ENCODE measurements around the gene FER. TPM values are rescaled to one million over a fixed set of nuclear protein-coding genes. Genes with fewer than 3 reads are reported as not detected.
A peak's percentile ranks its signal among the peaks of the same experiment; 100 is the strongest.

Gene FER
- total and polyA plus RNA-seq, 9 of the 15 experiments (the other 6 are each of a cell fraction or from before 2014, with no cell fraction given) = 6.7 to 18.2 (median 8.9) TPM

DNA sequence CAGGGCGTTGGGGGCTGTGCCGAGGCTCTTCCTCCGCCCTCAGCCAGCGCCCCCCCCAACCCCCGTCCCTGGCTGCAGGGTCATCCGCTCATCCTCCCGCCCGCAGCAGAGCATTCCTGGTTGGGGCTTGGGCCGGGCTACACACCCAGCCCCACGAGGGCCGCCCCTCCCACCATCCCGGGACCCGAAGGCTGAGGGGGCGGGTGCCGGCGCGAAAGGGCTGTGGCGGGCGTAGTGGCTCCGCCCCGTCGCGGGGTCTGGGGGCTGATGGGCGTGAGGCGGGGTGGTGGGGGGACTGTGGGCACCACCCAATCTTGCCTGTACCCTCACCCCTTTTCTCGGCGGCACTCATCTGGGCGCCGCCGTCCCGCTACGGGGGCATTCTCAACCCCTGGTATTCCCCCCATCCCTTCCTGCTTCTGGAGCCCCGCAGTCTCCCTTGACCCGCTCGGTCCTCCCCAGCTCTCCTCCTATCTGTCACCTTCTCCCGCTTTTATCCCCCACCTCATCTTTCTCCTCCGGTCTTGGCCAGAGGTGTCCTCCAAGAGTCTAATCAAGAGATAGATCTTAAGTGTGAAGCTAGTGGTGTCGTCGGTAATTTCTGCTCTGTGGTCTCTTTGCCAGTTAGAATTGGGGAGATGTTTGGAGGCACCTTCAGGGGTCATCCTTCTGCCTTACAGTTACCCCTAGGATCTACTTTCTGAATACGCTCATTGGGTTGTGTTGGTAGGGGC lies 1.6 kb downstream of the FER start:
- DNase-seq (ENCODE audit: extremely low read depth in 1 of 4, low spot score in 3 of 4) (peak; percentile 57 to 73 (median 64)), FAIRE-seq (no peak), ATAC-seq (peak; percentile 64)
- H3K9me1 ChIP-seq (ENCODE audit: control insufficient read depth, insufficient read depth, low read length) = no peaks in the 10 kb centered on the region
- peaks cover 0 to 12% of the 10 kb centered on the region in 2 experiments; a peak in 1 of 5 replicates for H3K4me1 ChIP-seq (replicated peaks in 1 of 2; ENCODE audit: control insufficient read depth in 2 of 2, insufficient read depth in 2 of 2, low read length in 2 of 2)
- peak overlapping the region; percentile 84 for H3K4me2 ChIP-seq (ENCODE audit: insufficient read depth, low read length)
- ChIA-PET POLR2A (interaction anchor here (1.3 to 3.9 kb wide), 5 partner anchors 9 to 21 kb away, joined by 3 to 49 read pairs (median 8); no protein-coding TSS in a partner anchor), CTCF (ENCODE audit: low intra/inter-chr PET ratio) (interaction anchor here (0.7 kb wide), 1 partner anchor 17 kb away, joined by 4 read pairs; no protein-coding TSS in a partner anchor)
- H3K36me3 ChIP-seq (ENCODE audit: control insufficient read depth, insufficient read depth, low read length) = no peaks in the 10 kb centered on the region
- no TSS peak for BruUV-seq (replicated peaks)
- peak overlapping the region; percentile 67 for H3K4me3 ChIP-seq
- peaks cover 14% of the 10 kb centered on the region; the same call in 2 of the 3 replicates for H3K79me2 ChIP-seq (ENCODE audit: control insufficient read depth, insufficient read depth, low read length)
- no peaks in the 10 kb centered on the region for H3K9me3 ChIP-seq (replicated peaks; ENCODE audit: control insufficient read depth, insufficient read depth, low read depth, low read length)
- H3K27me3 ChIP-seq (ENCODE audit: control insufficient read depth in 2 of 2, insufficient read depth in 2 of 2, low read length in 2 of 2) = no peaks in the 10 kb centered on the region
- H2AFZ ChIP-seq (ENCODE audit: low read depth, low read length) = peak overlapping the region; percentile 58
- H3K9ac ChIP-seq (ENCODE audit: insufficient read depth in 1 of 2, low read depth in 2 of 2, low read length in 2 of 2) = peak overlapping the region; percentile 42 to 98
- in situ Hi-C loops (cut with MboI) = no loop called here
- whole genome bisulfite sequencing (ENCODE audit: insufficient coverage, low coverage, missing lambda C conversion rate) = 3% methylated on average over 12 of the region's 40 CpGs
- peak overlapping the region; percentile 13; the same call in 2 of the 3 replicates for H3K27ac ChIP-seq (ENCODE audit: extremely low read depth, low read depth, low read length)
- H4K20me1 ChIP-seq (replicated peaks; ENCODE audit: control insufficient read depth, insufficient read depth, low read length) = no peaks in the 10 kb centered on the region
- intact Hi-C loops (cut with micrococcal nuclease) = loop anchor here (2.0 to 5.0 kb wide), 3 partner anchors 68 to 227 kb away; no protein-coding TSS in a partner anchor
- peak; percentile 88 for TF ChIP-seq ZNF263 (CRISPR knock-in tag; IDR thresholded peaks at IDR 0.05; ENCODE audit: borderline replicate concordance)
- TF ChIP-seq RAD21 (CRISPR knock-in tag; conservative IDR thresholded peaks at IDR 0.05 in 1 of 2, IDR thresholded peaks at IDR 0.05 in 1 of 2) = peak; percentile 4 to 7; a peak in 1 of 4 replicates
- TF ChIP-seq ZNF140 (CRISPR knock-in tag; IDR thresholded peaks at IDR 0.05) = no peak
- TF ChIP-seq SUPT5H (IDR thresholded peaks at IDR 0.05) = no peak
- TF ChIP-seq, protein P1, sequence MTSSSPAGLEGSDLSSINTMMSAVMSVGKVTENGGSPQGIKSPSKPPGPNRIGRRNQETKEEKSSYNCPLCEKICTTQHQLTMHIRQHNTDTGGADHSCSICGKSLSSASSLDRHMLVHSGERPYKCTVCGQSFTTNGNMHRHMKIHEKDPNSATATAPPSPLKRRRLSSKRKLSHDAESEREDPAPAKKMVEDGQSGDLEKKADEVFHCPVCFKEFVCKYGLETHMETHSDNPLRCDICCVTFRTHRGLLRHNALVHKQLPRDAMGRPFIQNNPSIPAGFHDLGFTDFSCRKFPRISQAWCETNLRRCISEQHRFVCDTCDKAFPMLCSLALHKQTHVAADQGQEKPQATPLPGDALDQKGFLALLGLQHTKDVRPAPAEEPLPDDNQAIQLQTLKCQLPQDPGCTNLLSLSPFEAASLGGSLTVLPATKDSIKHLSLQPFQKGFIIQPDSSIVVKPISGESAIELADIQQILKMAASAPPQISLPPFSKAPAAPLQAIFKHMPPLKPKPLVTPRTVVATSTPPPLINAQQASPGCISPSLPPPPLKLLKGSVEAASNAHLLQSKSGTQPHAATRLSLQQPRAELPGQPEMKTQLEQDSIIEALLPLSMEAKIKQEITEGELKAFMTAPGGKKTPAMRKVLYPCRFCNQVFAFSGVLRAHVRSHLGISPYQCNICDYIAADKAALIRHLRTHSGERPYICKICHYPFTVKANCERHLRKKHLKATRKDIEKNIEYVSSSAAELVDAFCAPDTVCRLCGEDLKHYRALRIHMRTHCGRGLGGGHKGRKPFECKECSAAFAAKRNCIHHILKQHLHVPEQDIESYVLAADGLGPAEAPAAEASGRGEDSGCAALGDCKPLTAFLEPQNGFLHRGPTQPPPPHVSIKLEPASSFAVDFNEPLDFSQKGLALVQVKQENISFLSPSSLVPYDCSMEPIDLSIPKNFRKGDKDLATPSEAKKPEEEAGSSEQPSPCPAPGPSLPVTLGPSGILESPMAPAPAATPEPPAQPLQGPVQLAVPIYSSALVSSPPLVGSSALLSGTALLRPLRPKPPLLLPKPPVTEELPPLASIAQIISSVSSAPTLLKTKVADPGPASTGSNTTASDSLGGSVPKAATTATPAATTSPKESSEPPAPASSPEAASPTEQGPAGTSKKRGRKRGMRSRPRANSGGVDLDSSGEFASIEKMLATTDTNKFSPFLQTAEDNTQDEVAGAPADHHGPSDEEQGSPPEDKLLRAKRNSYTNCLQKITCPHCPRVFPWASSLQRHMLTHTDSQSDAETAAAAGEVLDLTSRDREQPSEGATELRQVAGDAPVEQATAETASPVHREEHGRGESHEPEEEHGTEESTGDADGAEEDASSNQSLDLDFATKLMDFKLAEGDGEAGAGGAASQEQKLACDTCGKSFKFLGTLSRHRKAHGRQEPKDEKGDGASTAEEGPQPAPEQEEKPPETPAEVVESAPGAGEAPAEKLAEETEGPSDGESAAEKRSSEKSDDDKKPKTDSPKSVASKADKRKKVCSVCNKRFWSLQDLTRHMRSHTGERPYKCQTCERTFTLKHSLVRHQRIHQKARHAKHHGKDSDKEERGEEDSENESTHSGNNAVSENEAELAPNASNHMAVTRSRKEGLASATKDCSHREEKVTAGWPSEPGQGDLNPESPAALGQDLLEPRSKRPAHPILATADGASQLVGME (CRISPR knock-in tag; IDR thresholded peaks at IDR 0.05) = no peak
- no peak for TF ChIP-seq EZH2 (IDR thresholded peaks at IDR 0.05; ENCODE audit: borderline replicate concordance, low read depth, low read length)
- TF ChIP-seq DPF2 (IDR thresholded peaks at IDR 0.05) = peak; percentile 36; the same call in 1 of the 2 replicates
- peak; percentile 41; the same call in 1 of the 2 replicates for TF ChIP-seq RB1 (IDR thresholded peaks at IDR 0.05; ENCODE audit: low read depth)
- 0 out of 4 replicates have a peak, but pooled peaks of 1 of the 2 experiments have one; percentile 41 for TF ChIP-seq KDM4B (IDR thresholded peaks at IDR 0.05; ENCODE audit: borderline replicate concordance in 2 of 2, low read depth in 1 of 2)
- TF ChIP-seq, protein P2, sequence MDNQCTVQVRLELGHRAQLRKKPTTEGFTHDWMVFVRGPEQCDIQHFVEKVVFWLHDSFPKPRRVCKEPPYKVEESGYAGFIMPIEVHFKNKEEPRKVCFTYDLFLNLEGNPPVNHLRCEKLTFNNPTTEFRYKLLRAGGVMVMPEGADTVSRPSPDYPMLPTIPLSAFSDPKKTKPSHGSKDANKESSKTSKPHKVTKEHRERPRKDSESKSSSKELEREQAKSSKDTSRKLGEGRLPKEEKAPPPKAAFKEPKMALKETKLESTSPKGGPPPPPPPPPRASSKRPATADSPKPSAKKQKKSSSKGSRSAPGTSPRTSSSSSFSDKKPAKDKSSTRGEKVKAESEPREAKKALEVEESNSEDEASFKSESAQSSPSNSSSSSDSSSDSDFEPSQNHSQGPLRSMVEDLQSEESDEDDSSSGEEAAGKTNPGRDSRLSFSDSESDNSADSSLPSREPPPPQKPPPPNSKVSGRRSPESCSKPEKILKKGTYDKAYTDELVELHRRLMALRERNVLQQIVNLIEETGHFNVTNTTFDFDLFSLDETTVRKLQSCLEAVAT (IDR thresholded peaks at IDR 0.05) = 0 out of 4 replicates have a peak, but pooled peaks of 1 of the 2 experiments have one; percentile 6
- peak in 1 of 2 experiments; percentile 48; a peak in 2 of 4 replicates for TF ChIP-seq HDAC1 (IDR thresholded peaks at IDR 0.05)
- TF ChIP-seq FIP1L1 (IDR thresholded peaks at IDR 0.05; ENCODE audit: low read depth, low read length, poor library complexity, severe bottlenecking) = no peak
